Measurements from ENCODE around the gene ADAP1.
"Not testable (repeated sequence)": the region's sequence is repeated elsewhere in the genome, so short reads cannot be mapped to it uniquely, and the experiment has no call there.

ADAP1 gene

GRCh38 chr7:974820-975681, 20.6 kb upstream of the ADAP1 start, which contains the start of gene COX19:
COX19 (minus strand) TSS chr7:975549; CDS start chr7:975509, 40 bp downstream.
- DNase-seq (ENCODE audit: low read depth, low spot score): peak; percentile 97

- no peak for DNase-seq (ENCODE audit: low read depth, low spot score)
Measured at GRCh38 chr7:974172-974571, 19.7 kb upstream of the ADAP1 start.

DNA sequence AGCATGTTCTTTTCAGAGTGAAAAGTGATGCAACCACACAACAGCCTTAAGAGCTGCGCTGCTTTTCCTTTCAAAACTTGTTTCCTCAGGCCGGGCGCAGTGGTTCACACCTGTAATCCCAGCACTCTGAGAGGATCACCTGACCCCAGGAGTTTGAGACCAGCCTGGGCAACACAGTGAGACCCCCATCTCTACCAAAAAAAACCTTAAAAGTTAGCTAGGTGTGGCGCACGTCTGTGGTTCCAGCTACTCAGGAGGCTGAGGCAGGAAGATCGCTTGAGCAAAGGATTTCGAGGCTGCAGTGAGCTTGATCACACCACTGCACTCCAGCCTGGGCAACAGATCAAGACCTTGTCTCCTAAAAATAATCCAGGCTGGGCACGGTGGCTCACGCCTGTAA, 18.8 kb upstream of the ADAP1 start:
- DNase-seq (ENCODE audit: low read depth, low spot score): no peak

DNA sequence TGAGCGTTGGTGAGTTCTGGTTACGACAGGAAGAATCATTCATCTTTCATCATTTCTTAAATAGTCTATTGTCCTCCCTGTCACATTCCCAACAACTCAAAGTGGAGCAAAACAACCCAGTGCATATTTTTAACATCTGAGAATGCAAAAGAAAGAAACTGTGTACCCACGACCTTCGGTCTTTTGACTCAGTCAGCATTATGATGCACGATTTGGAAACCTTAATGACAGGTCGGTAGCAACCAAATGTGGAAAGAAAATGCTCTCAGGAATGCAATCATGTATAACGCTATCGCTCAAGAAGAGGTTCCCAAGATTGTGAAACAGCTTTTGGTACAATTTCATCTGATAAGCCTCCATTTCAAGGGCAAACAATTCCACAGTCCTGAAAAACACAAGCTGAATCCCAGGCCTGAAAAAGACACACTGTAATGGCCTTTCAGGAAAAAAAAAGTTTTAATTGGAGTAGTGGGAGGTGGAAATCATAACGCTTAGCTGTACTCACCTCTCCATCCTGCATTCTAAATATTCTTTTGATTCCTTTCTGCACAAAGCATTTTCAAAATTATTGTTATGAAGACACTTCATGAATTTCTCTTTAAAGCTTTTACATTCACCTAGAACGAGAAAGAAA, 18.3 kb upstream of the ADAP1 start:
- DNase-seq (ENCODE audit: low read depth, low spot score): no peak

DNA sequence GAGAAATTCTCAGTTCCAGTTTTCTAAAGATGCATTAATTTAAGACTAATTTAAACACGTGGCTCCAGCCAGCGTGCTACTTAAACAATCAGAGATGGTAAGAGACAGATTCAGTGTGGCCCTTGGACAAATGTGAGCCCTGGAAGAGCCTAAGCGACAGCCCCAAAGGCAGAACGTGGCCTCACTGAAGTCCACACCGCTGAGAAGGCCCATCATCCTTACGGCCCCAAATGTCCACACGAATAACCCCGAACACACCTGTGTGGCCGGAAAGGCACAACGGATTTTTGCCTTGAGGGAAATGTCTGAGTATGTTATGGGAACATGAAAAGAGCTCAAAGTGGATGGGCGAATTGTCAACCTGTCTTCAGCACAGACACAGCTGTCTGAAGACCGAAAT, 17.6 kb upstream of the ADAP1 start:
- no peak for DNase-seq (ENCODE audit: low read depth, low spot score)

DNA sequence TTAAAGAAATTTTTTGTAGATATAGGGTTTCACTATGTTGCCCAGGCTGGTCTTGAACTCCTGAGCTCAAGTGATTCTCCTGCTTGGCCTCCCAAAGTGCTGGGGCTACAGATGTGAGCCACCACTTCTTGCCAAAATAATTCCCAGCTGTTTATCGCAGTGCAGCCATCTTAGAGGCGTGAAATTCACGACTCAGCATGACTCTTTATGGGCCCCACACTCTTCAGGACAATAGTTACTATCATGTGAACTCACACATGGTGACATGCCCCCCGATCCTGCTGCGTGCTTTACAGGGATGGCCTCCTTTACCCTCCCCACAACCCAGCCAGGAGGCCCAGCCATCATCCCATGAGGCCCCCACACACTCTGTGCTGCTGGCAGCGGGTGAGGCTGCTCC, 16.3 kb upstream of the ADAP1 start:
- no peak for DNase-seq (ENCODE audit: low read depth, low spot score)

DNA sequence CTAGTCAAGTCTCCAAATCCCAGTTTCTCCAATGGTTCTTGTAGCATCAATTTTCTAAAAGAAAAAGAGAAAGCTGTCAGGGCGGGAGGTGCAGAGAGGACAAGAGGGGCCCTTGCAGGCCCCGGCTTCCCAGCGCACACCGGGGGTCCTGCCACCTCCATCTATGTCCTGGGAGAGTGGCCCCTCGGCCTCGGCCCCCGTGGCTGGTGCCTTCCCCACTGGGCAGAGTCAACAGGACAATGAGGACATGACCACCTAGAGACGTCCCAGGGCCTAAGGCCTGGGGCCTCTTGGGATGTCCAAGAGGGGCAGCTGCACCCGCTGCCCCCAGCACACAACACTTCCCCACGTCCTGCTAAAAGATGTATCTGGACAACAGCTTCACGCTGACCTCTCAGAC, 14.9 kb upstream of the ADAP1 start:
- DNase-seq (ENCODE audit: low read depth, low spot score): no peak

GRCh38 chr7:968205-969105, 14.0 kb upstream of the ADAP1 start:
- DNase-seq (ENCODE audit: low read depth, low spot score): no peak

- no peak for DNase-seq (ENCODE audit: low read depth, low spot score)
Measured at GRCh38 chr7:967361-968082, 13.0 kb upstream of the ADAP1 start.

- no peak for DNase-seq (ENCODE audit: low read depth, low spot score)
Measured at GRCh38 chr7:966291-967069, 12.0 kb upstream of the ADAP1 start.

DNA sequence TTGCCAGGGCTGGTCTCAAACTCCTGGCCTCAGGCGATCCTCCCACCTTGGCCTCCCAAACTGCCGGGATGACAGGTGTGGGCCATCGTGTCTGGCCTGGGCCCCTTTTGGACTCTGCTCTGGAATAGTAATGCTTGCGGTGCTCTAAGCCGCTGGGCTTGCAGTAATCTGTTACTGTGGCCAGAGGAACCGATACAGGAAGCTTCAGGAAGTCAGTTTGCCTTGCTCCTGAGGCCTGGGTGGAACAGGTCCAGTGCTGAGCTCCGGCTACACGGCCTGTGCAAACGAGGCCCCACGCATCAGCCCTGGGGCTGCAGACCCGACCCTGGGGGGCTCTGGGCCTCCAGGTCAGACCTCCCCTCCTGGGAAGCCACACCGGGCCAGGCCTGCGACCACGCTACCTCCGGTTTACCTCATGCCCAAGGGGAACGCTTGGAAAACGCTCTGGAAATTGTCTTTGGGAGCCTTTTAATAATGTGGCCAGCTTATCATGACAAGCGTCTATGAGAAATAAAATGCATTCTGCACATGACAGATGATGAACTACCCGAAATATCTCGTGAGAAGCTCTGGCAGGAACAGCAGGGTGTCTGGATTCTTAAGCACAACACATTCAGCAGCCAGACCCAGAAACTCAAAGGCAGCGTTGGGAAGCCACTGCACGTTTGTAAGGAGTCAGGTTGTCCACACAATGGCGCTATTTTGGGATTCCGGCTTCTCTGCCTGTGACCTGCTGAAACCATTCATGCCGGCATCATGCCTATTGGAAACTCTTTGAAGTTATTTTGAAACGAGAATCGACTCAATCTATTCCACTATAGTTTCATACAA, 10.1 kb upstream of the ADAP1 start:
- peak; percentile 61 for DNase-seq (ENCODE audit: low read depth, low spot score)

DNA sequence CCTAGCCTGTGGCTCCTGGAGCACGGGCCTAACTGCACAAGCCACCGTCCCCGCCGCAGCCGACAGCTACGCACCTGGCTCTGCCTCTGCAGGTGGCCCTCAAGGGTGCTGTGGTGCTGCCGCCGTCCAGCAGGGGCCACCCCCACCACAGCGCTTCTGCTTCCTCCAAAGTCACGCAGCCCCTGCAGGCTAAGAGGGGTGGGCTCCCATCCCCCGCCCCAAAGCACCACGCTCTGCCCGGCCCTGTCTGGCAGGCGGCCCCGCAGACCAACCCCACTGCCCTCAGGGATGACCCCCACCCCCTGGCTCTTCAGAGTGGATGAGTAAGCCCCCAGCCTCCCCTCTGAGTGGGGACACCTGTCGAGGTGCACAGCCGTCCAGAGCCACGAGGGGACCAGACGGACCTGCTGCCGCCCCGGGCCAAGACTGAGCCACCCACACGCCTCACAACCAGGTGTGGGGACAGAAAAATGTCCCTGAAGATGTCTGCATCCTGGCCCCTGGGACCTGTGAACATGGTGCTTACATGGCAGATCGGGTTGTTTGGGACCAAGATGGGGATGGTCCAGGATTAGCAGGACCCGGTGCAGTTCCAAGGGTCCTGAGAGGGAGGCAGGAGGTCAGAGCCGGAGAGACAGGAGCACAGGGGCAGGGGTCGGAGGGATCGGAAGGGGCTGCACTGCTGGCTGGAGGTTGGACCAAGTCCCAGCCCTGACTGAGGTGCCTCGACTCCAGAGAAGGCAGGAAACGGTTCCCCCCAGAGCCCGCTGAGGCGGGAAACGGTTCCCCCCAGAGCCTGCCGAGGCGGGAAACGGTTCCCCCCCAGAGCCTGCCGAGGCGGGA, 9.0 kb upstream of the ADAP1 start:
- DNase-seq (ENCODE audit: low read depth, low spot score): no peak

- no peak for DNase-seq (ENCODE audit: low read depth, low spot score)
Measured at GRCh38 chr7:962401-963081, 8.1 kb upstream of the ADAP1 start.

- DNase-seq (ENCODE audit: low read depth, low spot score): no peak
Measured at GRCh38 chr7:961546-962400, 7.3 kb upstream of the ADAP1 start.

- DNase-seq (ENCODE audit: low read depth, low spot score): not testable (repeated sequence)
Measured at GRCh38 chr7:960972-961371, 6.5 kb upstream of the ADAP1 start.

DNA sequence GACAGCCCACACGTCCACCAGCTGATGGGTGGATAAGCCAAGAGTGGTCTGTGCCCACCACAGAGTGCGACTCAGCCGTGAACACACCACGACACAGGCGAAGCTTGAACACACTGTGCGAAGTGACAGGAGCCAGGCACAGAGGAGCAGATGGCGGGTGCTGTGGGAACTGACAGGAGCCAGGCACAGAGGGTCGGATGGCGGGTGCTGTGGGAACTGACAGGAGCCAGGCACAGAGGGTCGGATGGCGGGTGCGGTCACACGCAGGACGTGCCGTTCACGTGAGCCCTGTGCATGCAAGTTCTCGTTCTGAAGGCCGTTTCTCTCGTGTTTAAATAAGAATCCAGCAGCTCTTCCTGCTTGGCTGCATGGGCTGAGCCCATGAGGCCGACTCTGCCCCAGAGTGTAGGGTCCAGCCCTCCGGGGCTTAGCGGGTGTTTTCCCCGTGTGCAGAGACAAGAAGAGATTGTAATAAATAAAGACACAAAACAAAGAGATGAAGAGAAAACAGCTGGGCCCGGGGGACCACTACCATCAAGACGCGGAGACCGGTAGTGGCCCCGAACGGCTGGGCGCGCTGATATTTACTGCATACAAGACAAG, 5.9 kb upstream of the ADAP1 start:
- no peak for DNase-seq (ENCODE audit: low read depth, low spot score)

DNA sequence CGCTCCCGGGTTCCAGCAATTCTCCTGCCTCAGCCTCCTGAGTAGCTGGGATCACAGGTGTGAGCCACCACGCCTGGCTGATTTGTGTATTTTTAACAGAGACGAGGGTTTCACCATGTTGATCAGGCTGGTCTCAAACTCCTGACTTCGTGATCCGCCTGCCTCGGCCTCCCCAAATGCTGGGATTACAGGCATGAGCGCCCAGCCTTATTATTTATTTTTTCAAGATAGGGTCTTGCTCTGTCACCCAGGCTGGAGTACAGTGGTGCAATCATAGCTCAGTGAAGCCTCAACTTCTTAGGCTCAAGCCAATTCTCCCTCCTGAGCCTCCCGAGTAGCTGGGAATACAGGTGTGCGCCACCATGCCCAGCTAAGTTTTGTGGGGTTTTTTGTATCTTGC, 5.3 kb upstream of the ADAP1 start:
- DNase-seq (ENCODE audit: low read depth, low spot score): not testable (repeated sequence)

Measured in astrocyte of the hippocampus (primary cell).